ENCODE measurements around the gene EFCAB6.

EFCAB6 gene

GRCh38 chr22:43743131-43743530, 69.0 kb downstream of the EFCAB6 start:
- TF ChIP-seq TAF1 (IDR thresholded peaks at IDR 0.05; ENCODE audit: low read depth): no peak
- no peak for TF ChIP-seq CREB1 (IDR thresholded peaks at IDR 0.05; ENCODE audit: low read depth)
- no peak for TF ChIP-seq YY1 (IDR thresholded peaks at IDR 0.05; ENCODE audit: low read depth)
- TF ChIP-seq EGR1 (IDR thresholded peaks at IDR 0.05): no peak

DNA sequence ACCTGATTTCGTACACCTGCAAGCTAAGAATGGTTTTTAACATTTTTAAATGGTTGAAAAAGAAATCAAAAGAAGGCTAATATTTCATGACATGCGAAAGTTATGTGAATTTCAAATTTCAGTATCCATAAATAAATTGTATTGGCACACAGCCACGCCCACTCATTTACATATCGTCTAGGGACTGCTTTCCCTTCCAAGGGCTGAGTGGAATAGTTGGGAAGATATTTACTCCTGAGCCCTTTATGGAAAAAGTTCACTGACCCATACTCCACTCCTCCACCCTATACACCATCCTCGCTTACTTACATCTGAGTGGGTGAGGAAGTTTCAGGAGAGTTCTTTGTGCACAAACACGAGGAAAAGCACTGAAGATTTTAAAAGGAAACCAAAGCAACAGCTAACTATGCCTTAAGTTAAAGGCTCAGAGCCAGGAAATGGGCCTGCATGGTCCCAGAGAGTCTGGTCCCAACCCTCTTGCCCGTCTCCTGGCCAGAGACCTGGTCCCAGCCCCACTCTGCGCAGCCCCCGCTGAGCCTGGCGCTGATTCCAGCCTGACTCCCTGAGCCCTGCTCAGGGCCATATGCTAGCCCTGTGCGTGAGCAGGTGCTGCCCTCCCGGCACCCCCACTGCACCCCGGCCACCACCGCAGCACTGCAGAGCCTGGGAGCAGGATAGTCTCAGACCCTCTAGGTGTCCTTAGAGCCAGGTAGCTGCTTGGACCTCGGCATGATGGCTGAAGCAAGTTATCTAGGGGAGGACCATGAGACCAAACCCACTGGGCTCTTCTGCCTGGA, 69.8 kb downstream of the EFCAB6 start:
- TF ChIP-seq FOXM1 (IDR thresholded peaks at IDR 0.05; ENCODE audit: borderline replicate concordance, low read depth) (no peak), TEAD4 (IDR thresholded peaks at IDR 0.05) (no peak), NFIC (IDR thresholded peaks at IDR 0.05) (no peak), TAF1 (IDR thresholded peaks at IDR 0.05; ENCODE audit: low read depth) (no peak), EGR1 (IDR thresholded peaks at IDR 0.05) (no peak), TCF12 (IDR thresholded peaks at IDR 0.05; ENCODE audit: low read depth) (no peak), CREB1 (IDR thresholded peaks at IDR 0.05; ENCODE audit: low read depth) (no peak)
- TF ChIP-seq, protein P1, sequence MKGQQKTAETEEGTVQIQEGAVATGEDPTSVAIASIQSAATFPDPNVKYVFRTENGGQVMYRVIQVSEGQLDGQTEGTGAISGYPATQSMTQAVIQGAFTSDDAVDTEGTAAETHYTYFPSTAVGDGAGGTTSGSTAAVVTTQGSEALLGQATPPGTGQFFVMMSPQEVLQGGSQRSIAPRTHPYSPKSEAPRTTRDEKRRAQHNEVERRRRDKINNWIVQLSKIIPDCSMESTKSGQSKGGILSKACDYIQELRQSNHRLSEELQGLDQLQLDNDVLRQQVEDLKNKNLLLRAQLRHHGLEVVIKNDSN (IDR thresholded peaks at IDR 0.05): no peak

GRCh38 chr22:43740587-43741270, 71.4 kb downstream of the EFCAB6 start:
- TF ChIP-seq EP300 (IDR thresholded peaks at IDR 0.05; ENCODE audit: borderline replicate concordance) (no peak), CREB1 (IDR thresholded peaks at IDR 0.05; ENCODE audit: low read depth) (no peak), FOXM1 (IDR thresholded peaks at IDR 0.05; ENCODE audit: borderline replicate concordance, low read depth) (no peak), YY1 (IDR thresholded peaks at IDR 0.05; ENCODE audit: low read depth) (no peak), EGR1 (IDR thresholded peaks at IDR 0.05) (no peak), ZBTB7A (IDR thresholded peaks at IDR 0.05; ENCODE audit: low read depth) (no peak), REST (IDR thresholded peaks at IDR 0.05; ENCODE audit: low read depth) (no peak), TEAD4 (IDR thresholded peaks at IDR 0.05) (no peak), TCF12 (IDR thresholded peaks at IDR 0.05; ENCODE audit: low read depth) (no peak), NFIC (IDR thresholded peaks at IDR 0.05) (no peak), RAD21 (IDR thresholded peaks at IDR 0.05; ENCODE audit: low read depth) (no peak), CEBPB (IDR thresholded peaks at IDR 0.05) (no peak)
- TF ChIP-seq, protein P1 (IDR thresholded peaks at IDR 0.05): no peak
- TF ChIP-seq, protein P2, sequence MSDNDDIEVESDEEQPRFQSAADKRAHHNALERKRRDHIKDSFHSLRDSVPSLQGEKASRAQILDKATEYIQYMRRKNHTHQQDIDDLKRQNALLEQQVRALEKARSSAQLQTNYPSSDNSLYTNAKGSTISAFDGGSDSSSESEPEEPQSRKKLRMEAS (IDR thresholded peaks at IDR 0.05): no peak

DNA sequence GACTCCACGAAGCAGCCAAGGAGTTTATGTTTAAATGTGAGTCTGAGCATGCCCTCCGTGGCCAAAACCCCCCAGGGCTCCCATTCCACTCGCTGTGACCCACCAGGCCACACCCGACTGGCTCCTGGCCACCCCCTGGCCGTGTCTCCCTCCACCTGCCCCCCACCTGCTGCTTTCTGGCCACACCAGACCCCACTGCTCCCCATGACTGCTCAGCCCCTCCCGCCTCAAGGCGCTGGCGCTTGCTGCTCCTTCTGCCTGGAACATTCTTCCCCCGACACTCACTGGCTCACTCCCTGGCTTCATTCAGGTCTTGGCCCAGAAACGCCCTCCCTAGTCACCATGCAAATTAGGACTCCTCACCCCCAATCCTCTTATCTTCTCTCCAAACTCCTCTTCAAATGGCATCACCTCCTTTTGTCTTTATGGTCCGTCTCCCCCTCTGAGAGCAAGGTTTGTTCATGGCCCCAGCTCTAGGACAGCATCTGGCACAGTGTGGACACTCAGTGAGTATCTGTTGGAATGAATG, 72.2 kb downstream of the EFCAB6 start:
- TF ChIP-seq CREB1 (IDR thresholded peaks at IDR 0.05; ENCODE audit: low read depth) (no peak), YY1 (IDR thresholded peaks at IDR 0.05; ENCODE audit: low read depth) (no peak), REST (IDR thresholded peaks at IDR 0.05; ENCODE audit: low read depth) (no peak), TEAD4 (IDR thresholded peaks at IDR 0.05) (no peak), NFIC (IDR thresholded peaks at IDR 0.05) (no peak), EP300 (IDR thresholded peaks at IDR 0.05; ENCODE audit: borderline replicate concordance) (no peak), FOXM1 (IDR thresholded peaks at IDR 0.05; ENCODE audit: borderline replicate concordance, low read depth) (no peak), ZBTB7A (IDR thresholded peaks at IDR 0.05; ENCODE audit: low read depth) (no peak), TAF1 (IDR thresholded peaks at IDR 0.05; ENCODE audit: low read depth) (no peak), TCF12 (IDR thresholded peaks at IDR 0.05; ENCODE audit: low read depth) (no peak), CEBPB (IDR thresholded peaks at IDR 0.05) (no peak)
- TF ChIP-seq, protein P1 (IDR thresholded peaks at IDR 0.05): no peak

DNA sequence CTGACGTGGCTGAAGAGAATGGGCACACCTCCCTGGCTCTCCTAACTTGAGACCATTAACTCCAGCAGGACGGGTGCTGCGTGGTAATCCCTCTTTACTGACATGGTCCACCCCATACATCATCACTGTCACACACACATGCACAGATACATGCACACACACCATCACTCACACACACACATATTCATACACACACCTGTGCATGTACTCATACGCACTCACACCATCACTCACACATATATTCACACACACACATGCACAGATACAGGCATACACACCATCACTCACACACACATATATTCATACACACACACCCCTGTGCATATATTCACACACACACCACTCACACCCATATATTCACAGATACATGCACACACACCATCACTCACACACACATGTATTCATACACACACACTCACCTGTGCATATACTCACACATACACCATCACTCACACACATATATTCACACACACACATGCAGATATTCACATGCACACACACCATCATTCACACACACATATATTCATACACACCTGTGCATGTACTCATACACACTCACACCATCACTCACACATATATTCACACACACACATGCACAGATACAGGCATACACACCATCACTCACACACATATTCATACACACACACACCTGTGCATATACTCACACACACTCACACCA, 74.8 kb downstream of the EFCAB6 start:
- TF ChIP-seq CEBPB (IDR thresholded peaks at IDR 0.05) (no peak), ZBTB7A (IDR thresholded peaks at IDR 0.05; ENCODE audit: low read depth) (no peak), TEAD4 (IDR thresholded peaks at IDR 0.05) (no peak), FOXM1 (IDR thresholded peaks at IDR 0.05; ENCODE audit: borderline replicate concordance, low read depth) (no peak), NFIC (IDR thresholded peaks at IDR 0.05) (no peak), YY1 (IDR thresholded peaks at IDR 0.05; ENCODE audit: low read depth) (no peak), EP300 (IDR thresholded peaks at IDR 0.05; ENCODE audit: borderline replicate concordance) (no peak), REST (IDR thresholded peaks at IDR 0.05; ENCODE audit: low read depth) (no peak), CREB1 (IDR thresholded peaks at IDR 0.05; ENCODE audit: low read depth) (no peak), TCF12 (IDR thresholded peaks at IDR 0.05; ENCODE audit: low read depth) (no peak), EGR1 (IDR thresholded peaks at IDR 0.05) (no peak), RAD21 (IDR thresholded peaks at IDR 0.05; ENCODE audit: low read depth) (no peak), TAF1 (IDR thresholded peaks at IDR 0.05; ENCODE audit: low read depth) (no peak)
- TF ChIP-seq, protein P2 (IDR thresholded peaks at IDR 0.05): no peak
- TF ChIP-seq, protein P1 (IDR thresholded peaks at IDR 0.05): no peak

Measured in Ishikawa (cell line).